ENCODE results near the gene HOTAIR.

HOTAIR gene

DNA sequence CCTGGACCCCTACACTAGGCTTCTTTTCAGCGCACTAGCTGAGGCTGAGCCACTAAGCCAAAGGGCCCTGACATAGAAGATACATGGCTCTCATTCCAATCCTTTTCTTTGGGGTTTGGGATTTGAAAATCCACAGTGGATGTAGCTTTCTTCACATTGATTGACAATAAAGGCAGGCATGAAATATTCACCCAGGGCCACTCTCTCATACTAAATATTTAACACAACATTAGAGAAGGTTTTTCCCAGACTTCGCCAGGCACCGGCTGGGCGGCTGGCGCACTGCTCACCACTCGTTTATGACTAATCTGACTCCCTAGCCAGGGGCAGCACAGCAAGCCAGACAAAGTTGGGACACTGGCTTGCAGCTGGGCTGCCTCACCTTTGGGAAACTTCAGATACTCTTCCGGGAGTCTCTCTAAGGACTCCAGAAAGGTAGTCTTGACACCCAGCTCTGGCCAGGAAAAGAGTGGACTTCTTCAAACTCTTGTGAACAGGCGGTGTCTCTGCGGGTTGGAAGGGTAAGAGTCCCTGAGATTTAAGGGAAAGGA is 2.5 kb downstream of the HOTAIR start:
- no peak for DNase-seq (ENCODE audit: low spot score)
- TF ChIP-seq, protein P1, sequence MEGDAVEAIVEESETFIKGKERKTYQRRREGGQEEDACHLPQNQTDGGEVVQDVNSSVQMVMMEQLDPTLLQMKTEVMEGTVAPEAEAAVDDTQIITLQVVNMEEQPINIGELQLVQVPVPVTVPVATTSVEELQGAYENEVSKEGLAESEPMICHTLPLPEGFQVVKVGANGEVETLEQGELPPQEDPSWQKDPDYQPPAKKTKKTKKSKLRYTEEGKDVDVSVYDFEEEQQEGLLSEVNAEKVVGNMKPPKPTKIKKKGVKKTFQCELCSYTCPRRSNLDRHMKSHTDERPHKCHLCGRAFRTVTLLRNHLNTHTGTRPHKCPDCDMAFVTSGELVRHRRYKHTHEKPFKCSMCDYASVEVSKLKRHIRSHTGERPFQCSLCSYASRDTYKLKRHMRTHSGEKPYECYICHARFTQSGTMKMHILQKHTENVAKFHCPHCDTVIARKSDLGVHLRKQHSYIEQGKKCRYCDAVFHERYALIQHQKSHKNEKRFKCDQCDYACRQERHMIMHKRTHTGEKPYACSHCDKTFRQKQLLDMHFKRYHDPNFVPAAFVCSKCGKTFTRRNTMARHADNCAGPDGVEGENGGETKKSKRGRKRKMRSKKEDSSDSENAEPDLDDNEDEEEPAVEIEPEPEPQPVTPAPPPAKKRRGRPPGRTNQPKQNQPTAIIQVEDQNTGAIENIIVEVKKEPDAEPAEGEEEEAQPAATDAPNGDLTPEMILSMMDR (IDR thresholded peaks at IDR 0.05; ENCODE audit: borderline replicate concordance, control extremely low read depth, extremely low read depth, insufficient read depth, missing control alignments) = no peak
- in situ Hi-C loops (cut with MboI; ENCODE audit: low sequenced_read_pairs, unreplicated experiment) = no loop called here

DNA sequence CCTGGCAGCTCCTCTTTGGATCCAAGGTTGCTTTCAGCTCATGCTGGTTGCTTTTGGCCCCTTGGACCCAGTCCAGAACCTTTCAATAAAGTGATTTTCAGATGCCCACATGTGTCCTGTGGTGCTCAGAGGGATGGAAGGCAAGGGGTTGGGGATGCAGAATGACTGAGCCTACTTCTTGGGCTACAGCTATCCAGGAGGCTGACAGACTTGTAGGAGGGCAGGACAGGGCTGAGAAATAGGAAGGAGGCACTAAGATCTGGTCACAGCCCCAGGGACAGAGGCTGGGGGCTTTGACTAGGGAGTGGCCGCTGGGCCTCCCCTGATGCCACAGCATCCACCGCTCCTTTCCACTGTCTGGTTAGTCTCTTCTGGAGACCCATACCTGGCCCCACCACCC is 3.1 kb downstream of the HOTAIR start:
- in situ Hi-C loops (cut with MboI; ENCODE audit: low sequenced_read_pairs, unreplicated experiment) = no loop called here
- DNase-seq (ENCODE audit: low spot score) = no peak
- TF ChIP-seq, protein P1 (IDR thresholded peaks at IDR 0.05; ENCODE audit: borderline replicate concordance, control extremely low read depth, extremely low read depth, insufficient read depth, missing control alignments) = no peak

DNA sequence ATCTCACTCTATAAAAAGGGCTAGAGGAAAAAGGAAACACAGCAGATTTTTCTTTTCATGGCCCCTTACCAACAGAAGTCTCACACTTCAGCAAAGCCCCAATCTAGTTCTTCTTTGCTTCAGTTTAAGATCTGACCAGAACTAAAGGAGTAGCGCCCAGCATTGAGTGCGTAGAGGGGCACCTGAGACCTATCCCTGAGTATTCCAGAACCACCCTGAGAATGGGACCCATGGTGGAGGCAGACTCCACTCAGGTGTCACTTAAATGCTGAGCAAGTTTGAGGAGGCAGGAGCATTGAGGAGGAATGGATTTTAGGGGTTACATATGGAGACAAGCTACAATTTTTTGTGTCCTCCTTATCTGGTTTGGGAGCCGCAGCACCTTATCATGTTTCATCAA is 3.6 kb downstream of the HOTAIR start:
- DNase-seq (ENCODE audit: low spot score) = no peak
- TF ChIP-seq, protein P1 (IDR thresholded peaks at IDR 0.05; ENCODE audit: borderline replicate concordance, control extremely low read depth, extremely low read depth, insufficient read depth, missing control alignments) = no peak
- in situ Hi-C loops (cut with MboI; ENCODE audit: low sequenced_read_pairs, unreplicated experiment) = no loop called here

DNA sequence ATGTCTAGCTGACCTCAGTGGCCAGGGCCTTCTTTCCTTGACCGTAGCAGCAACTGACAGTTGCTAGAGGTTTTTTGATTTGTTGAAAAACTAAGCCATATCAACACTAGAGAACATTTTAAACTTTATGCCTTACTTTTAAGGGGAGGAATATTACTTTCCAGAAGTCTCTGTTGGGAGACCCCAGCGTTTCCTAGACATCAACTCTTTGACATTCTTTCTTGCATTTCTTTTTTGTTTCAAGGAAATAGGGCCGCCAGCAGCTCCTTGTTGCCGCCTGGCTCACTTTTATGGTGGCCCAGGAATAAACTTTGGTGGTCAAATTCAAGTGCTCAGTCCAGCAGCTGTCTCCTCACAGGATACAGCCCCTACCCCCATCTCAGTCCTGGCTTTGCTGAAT is 4.3 kb downstream of the HOTAIR start:
- in situ Hi-C loops (cut with MboI; ENCODE audit: low sequenced_read_pairs, unreplicated experiment) = no loop called here
- TF ChIP-seq, protein P1 (IDR thresholded peaks at IDR 0.05; ENCODE audit: borderline replicate concordance, control extremely low read depth, extremely low read depth, insufficient read depth, missing control alignments) = no peak
- no peak for DNase-seq (ENCODE audit: low spot score)

DNA sequence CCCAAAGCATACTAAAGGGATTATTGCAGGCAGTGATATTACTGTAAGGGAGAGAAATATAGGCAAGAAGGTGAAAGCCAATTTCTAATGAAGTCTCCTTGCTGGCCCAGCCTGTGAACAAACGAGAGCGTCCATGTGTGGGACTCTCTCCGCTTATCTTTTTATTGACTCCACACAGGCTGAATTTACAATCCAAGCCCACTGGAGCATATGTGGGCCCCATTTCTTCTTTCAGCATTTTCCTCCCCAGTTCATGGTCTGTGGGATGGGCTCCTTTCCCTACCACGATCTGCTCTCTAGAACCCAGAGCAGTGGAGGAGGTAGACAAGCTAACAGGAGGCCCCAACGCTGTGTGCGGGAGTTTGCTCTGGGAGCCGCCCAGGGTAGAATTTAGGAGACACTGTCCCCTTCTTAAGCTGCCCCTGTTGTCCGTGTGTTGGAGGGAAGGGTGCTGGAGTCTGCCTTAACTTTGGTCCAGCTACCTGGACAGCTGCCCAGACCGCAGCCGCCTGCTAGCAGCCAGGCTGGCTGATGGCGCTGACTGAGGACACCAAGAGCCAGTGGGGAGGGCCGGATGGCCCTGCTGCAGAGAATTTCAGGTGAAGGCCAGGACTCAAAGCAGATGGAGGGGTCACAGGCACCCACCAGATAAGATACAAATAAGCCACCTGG is 5.0 kb downstream of the HOTAIR start:
- in situ Hi-C loops (cut with MboI; ENCODE audit: low sequenced_read_pairs, unreplicated experiment) = no loop called here
- no peak for DNase-seq (ENCODE audit: low spot score)
- TF ChIP-seq, protein P1 (IDR thresholded peaks at IDR 0.05; ENCODE audit: borderline replicate concordance, control extremely low read depth, extremely low read depth, insufficient read depth, missing control alignments) = no peak

DNA sequence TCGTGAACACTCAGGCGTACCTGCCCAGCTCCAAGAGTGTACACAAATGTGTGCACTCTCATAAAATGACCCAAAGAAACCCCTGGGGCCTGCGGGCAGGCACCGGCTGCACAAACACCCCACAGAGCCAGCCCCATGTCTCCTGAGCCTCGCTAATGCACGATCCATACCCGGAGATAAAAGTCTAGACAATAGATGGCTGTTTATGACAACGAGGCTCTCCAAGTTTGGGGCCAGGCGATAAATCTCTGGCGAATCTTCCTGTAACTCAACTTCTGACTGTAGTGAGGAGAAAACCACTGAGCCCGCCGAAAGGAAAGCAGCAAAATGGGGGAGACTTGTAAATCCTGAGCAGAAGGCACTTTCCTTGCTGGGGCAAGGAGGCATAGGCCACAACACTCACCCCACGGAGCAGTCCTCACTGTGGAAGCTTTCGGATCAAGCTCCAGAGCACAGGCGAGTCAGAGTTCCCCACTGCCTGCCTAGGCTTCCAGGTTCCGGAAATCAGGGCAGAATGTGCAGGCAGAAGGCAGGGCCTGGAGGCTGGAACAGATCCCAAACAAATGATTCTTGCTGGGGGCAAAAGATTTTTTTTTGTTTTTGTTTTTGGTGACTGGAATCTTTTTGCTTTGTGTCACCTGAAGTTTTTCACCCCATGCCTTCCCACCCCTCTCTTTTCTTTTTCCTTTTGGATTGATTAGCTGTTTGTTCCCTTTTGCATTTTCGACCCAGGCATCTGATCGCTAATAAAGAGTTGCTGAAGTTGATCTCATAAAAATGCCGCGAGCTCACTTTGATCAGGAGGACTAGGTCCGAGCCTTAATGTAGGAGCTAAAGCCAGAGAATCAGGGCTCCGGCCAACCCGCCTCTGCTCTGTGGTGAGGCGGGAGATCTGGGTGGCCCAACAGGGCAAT is 6.3 kb downstream of the HOTAIR start:
- in situ Hi-C loops (cut with MboI; ENCODE audit: low sequenced_read_pairs, unreplicated experiment) = no loop called here
- DNase-seq (ENCODE audit: low spot score) = no peak
- TF ChIP-seq, protein P1 (IDR thresholded peaks at IDR 0.05; ENCODE audit: borderline replicate concordance, control extremely low read depth, extremely low read depth, insufficient read depth, missing control alignments) = no peak
